Fibroblast of pulmonary artery (primary cell): Measurements from ENCODE around the gene EIF4A3.

Experiments used
- DNase-seq: peaks from one replicate; pipeline ENCODE4 v3.0.0-alpha.2; 2010; ENCODE audit warnings: low read depth
- H3K4me3 ChIP-seq: replicated peaks from 2 replicates; pipeline ENCODE4 v1.5.1; 2011; ENCODE audit warnings: low read depth, mild to moderate bottlenecking, control low read depth, low read length, moderate library complexity
- TF ChIP-seq, protein P1 (sequence below): IDR thresholded peaks from 2 replicates; pipeline ENCODE4 v1.5.1; 2011; ENCODE audit warnings: mild to moderate bottlenecking, control low read depth, low read length, inconsistent platforms; ENCODE audit errors: missing control alignments

EIF4A3 gene

GRCh38 chr17:80118601-80119270 is 28.2 kb downstream of the EIF4A3 start:
- TF ChIP-seq, protein P1, sequence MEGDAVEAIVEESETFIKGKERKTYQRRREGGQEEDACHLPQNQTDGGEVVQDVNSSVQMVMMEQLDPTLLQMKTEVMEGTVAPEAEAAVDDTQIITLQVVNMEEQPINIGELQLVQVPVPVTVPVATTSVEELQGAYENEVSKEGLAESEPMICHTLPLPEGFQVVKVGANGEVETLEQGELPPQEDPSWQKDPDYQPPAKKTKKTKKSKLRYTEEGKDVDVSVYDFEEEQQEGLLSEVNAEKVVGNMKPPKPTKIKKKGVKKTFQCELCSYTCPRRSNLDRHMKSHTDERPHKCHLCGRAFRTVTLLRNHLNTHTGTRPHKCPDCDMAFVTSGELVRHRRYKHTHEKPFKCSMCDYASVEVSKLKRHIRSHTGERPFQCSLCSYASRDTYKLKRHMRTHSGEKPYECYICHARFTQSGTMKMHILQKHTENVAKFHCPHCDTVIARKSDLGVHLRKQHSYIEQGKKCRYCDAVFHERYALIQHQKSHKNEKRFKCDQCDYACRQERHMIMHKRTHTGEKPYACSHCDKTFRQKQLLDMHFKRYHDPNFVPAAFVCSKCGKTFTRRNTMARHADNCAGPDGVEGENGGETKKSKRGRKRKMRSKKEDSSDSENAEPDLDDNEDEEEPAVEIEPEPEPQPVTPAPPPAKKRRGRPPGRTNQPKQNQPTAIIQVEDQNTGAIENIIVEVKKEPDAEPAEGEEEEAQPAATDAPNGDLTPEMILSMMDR, result no peak
- no peak overlapping the region for H3K4me3 ChIP-seq
- no peak for DNase-seq

GRCh38 chr17:80117491-80118401 is 29.2 kb downstream of the EIF4A3 start:
- no peak for DNase-seq
- H3K4me3 ChIP-seq, result no peak overlapping the region
- TF ChIP-seq, protein P1, result no peak

DNA sequence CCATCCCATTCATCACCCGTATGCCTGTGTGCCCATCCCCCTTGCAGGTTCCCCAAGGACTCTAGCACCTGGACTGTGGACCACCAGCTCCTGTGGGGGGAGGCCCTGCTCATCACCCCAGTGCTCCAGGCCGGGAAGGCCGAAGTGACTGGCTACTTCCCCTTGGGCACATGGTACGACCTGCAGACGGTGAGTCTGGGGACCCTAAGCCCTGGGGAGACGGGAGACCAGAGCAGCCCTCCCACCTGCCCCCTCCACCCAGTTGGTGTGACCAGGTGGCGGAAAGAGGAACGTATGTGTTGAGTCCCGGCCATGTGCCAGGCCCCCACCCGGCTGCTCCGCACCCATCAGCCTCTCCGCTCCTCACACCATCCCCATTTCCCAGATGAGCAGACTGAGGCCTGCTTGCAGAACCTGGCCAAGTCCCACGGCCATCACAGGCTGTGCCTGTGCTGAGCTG is 30.0 kb downstream of the EIF4A3 start:
- TF ChIP-seq, protein P1, result no peak
- H3K4me3 ChIP-seq, result no peak overlapping the region
- no peak for DNase-seq

DNA sequence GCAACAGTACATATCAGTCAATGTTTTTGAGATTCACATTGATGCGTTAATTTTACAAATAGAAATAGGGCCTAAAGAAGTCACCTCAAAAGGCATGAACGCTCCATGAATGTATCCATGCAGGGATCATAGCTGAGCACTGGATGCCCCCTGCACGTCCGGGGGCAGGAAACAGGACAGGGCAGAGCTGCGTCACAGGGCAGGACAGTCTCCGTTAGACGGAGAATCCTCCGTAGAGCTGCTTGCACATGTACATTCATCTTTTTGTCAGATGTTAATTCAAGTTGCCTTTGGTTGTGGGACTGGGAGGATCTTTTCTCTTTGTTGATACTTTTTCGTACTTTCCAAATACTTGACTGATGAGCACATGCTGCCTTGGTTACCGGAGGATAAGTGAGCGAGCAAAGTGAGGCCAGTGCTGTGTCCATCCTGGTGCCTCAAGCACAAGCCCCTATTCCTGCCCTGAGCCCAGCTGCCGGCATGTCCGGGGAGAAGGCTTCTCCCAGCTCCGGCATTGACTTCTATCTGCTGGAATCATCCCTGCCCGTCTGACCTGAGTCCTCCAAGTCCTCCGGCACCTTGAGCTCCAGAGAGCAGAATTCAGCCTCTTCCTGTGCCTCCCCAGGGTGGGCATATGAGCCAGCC is 30.5 kb downstream of the EIF4A3 start:
- H3K4me3 ChIP-seq, result no peak overlapping the region
- no peak for DNase-seq
- TF ChIP-seq, protein P1, result no peak

GRCh38 chr17:80115159-80115558 is 31.8 kb downstream of the EIF4A3 start:
- no peak for DNase-seq
- H3K4me3 ChIP-seq, result no peak overlapping the region
- TF ChIP-seq, protein P1, result no peak

DNA sequence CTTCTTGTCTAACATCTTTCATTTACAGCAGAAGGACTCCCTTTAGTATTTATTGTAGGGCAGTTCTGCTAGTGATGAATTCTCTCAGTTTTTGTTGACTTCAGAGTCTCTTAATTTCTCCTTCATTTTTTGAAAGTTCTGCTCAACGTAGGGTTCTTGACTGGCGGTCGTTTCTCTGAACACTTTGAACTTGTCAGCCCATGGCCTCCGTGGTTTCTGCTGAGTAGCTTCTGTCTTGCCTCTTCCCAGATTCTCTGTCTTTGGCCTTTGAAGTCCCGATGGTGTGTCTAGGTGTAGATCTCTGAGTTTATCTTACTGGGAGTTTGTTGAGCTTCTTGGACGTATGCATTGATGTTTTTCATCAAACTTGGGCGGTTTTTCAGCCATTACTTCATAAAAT is 32.2 kb downstream of the EIF4A3 start:
- no peak overlapping the region for H3K4me3 ChIP-seq
- TF ChIP-seq, protein P1, result no peak
- DNase-seq, result no peak
